ENCODE data around the gene LCP1.
"Not testable (repeated sequence)": the region's sequence is repeated elsewhere in the genome, so short reads cannot be mapped to it uniquely, and the experiment has no call there.

The LCP1 gene, protein sequence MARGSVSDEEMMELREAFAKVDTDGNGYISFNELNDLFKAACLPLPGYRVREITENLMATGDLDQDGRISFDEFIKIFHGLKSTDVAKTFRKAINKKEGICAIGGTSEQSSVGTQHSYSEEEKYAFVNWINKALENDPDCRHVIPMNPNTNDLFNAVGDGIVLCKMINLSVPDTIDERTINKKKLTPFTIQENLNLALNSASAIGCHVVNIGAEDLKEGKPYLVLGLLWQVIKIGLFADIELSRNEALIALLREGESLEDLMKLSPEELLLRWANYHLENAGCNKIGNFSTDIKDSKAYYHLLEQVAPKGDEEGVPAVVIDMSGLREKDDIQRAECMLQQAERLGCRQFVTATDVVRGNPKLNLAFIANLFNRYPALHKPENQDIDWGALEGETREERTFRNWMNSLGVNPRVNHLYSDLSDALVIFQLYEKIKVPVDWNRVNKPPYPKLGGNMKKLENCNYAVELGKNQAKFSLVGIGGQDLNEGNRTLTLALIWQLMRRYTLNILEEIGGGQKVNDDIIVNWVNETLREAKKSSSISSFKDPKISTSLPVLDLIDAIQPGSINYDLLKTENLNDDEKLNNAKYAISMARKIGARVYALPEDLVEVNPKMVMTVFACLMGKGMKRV
- total RNA-seq = 680 reads per million, percentile 98 among the genes with 10 or more reads in this experiment

GRCh38 chr13:46181840-46182490, at the start of gene LCP1:
LCP1 (minus strand) TSS chr13:46182177; CDS start chr13:46159662, 22,515 bp downstream.
- DNase-seq = peak; percentile 75

- no peak for DNase-seq
These were observed 47.3 kb upstream of the LCP1 start for GRCh38 chr13:46229251-46229650.

GRCh38 chr13:46220234-46220633, 38.3 kb upstream of the LCP1 start:
- DNase-seq = not testable (repeated sequence)

- DNase-seq = not testable (repeated sequence)
These were observed 32.8 kb upstream of the LCP1 start for GRCh38 chr13:46214741-46215140.

- no peak for DNase-seq
These were observed 31.3 kb upstream of the LCP1 start for GRCh38 chr13:46213242-46213641.

GRCh38 chr13:46211483-46212351, 29.7 kb upstream of the LCP1 start, which contains the start of gene LRRC63:
LRRC63 (plus strand) TSS chr13:46211928; CDS start chr13:46213035, 1,107 bp downstream.
- peak; percentile 70 for DNase-seq

GRCh38 chr13:46211116-46211482, 29.1 kb upstream of the LCP1 start:
- DNase-seq = peak; percentile 14

DNA sequence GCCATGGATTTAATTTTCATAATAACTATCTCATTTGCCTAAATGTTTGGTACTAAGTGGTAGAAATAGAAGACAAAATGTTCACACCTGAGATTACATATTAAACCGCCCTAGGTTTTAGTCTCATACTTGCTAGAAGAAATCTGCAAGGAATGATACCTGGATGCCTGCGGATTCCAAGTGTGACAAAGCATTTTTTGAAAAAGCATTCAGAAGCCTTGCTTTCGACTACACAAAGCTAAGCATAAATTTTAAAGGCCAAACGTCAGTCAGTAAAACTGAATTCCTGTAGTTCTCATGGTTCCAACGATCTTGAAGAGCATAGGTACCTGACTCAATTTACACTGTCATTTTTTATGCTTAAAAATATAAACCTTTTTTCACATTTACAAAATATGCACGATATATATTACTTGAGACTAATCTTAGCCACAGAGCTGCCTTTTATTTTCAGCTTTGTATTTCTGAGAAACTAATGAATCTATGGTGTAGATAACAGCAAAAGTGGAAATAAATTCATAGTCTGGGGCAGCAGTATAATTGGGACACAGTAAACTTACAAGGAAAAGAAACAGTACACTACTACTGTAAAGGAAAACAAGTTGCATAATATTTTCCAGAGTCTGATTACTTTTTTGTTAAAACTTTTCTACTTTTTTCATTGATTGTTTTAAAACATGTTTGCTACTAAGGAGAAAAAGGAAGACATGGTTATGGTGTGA, 28.5 kb upstream of the LCP1 start:
- DNase-seq = no peak

GRCh38 chr13:46207828-46208227, 25.9 kb upstream of the LCP1 start:
- no peak for DNase-seq

- DNase-seq = no peak
These were observed 24.2 kb upstream of the LCP1 start for GRCh38 chr13:46206143-46206542.

DNA sequence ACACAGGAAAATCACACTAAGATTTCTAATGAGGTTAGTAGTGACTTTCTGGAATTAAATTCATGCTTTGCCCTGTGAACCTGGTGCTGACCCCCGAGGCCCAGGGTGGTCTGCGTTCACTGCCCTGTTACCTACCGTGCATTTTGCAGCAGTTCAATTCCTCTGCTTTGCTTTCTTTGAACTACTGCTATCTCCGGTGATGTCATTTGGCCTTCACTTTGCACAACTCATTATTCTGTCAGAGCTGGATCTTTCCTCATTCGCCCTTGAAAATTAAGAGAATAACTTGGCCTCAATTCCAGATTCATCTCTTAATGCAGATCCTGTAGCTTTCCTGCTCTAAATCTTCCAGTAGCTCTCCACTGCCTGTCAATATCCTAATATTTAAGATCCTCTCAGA, 21.0 kb upstream of the LCP1 start:
- no peak for DNase-seq

DNA sequence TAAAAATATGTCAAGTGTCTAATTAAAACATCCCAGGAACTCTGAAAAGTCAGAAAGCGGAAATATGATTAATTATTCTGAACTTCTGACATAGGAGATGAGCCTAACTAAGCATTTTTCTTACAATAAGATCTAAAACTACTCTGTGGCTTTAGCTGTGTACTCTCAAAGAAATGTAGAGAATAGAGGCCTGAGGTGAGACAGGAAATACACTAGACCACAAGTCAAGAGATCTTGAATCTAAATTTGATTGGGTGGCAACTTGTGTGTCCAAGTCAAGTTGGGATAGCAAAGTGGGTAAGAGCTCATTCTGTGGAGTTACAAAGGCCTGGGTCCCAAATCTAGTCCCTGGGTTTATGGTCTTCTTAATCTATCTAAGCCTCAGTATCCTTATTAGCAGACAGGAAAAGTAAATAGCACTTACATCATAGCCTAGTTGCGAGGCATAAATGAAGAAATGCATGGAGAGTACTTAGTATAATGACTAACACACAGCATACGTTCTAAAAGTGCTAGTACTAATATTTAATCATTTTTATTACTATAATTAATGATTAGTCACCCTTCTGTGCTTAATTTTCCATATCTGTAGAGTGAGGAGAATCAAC, 20.3 kb upstream of the LCP1 start:
- no peak for DNase-seq

DNA sequence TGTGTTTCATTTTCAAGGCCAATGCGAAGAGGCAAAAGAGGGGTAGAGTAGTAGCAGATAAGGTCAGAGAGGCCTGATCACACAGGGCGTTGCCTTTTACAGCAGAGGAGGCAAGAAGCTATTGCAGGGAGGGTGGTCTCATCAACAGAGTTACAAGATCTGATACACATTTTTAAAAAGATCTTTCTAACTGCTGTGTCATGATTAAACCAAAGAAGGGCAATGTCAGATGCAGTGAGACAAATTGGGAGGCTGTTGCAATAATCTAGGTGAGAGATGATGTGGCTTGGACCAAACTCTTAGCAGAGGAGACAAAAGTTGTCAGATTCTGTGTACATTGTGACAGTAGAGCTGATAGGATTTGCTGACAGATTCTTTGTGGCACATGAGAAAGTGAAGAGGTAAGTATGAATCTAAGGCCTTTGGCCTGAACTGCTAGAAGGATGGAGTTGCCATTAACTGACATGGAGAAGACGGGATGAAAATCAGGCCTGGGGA, 16.8 kb upstream of the LCP1 start:
- no peak for DNase-seq

- DNase-seq = no peak
These were observed 15.5 kb upstream of the LCP1 start for GRCh38 chr13:46197299-46198048.

DNA sequence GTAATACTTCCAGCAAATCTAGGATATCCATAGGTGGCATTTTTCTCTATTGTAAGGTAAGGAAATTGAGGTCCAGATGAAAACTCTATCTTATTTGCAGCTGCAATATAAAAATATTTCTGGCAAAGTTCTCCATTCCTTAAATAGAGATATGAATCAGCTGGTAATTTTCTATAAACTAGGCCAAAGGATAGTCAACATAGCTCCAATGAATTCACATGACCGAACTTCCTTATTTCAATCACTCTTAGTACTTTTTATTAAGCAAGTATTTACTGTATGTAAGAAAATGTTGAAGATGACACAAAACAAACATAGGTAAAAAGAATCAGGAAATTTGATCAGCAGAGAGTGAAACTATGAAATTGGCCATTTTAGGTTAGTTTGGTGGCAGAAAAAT, 13.0 kb upstream of the LCP1 start:
- no peak for DNase-seq

- DNase-seq = no peak
These were observed 10.4 kb upstream of the LCP1 start for GRCh38 chr13:46192412-46192811.

DNA sequence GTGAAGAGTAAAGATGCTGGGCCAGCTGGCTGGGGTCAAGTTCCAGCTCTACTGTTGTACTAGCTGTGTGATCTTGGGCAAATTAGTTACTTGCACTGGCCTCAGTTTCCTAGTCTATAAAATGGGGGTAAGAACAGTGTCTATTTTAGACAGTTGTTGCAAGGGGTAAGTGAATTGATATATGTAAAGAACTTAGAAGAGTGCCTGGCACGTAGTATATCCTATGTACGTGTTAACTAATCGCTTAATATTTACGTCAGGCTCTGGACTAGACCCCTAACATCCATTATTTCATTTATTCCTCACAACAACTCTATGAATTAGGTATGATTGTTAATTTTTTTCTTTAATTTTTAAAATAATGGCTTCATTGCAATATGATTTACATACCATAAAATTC, 3.7 kb upstream of the LCP1 start:
- no peak for DNase-seq

- peak; percentile 65 for DNase-seq
These were observed 2.3 kb upstream of the LCP1 start for GRCh38 chr13:46184277-46184699.

DNA sequence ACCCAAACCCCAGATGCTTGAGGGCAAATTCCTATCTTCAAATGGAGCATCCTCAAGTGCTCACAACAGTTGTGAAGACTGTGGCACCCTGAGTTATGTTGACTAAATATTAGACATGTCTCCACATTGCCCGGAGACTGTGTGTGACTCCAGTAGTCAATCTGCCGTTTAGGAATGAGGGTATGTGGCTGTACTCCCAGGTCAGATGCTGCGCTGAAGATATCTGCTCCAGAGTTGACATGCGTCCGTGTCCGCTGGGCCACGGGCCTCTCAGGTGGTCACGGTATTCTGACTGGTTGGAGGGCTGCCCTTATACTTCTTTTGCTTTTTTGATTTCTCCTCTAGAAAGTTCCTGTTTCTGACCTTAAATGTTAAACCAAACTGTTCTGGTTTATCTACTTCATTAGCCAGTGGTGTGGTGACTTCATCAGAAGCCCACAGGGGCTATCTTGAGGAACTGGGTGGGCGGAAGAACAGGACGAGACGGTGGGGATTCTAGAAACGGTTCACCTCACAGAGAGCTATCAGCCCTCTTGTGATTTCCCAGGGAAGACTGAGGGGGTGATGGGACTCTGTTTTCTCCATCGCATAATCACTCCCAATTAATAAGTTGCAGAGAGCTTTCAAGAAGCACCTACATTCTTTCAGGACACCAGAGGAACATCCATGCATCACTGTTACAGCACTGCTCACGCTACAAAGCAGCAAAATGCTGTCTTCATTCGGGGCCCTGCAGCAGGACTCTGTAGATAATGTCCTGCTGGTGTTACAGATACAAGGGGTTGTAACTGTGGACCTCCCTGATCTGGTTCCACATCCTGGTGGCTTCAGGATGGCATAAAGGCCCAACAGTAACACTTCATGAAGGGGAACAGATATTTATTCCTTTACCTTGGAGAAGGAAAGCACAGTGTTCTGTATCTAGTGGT, 1.3 kb upstream of the LCP1 start:
- DNase-seq = no peak
